NOMO-1 (cell line): Measurements from ENCODE around the gene DPP10.

ENCODE experiments used
- DNase-seq, 2 experiments: peaks; one replicate each; lab custom pipeline; 2025; ENCODE audit not compliant: unreplicated experiment in 2 of 2; lab: John Stamatoyannopoulos, UW

The DPP10 gene

GRCh38 chr2:114580691-114581090 is 138.2 kb downstream of the DPP10 start:
- DNase-seq, result no peak

- no peak for DNase-seq
Measured at GRCh38 chr2:114598329-114598728, 155.9 kb downstream of the DPP10 start.

- no peak for DNase-seq
Measured at GRCh38 chr2:114609203-114609602, 166.8 kb downstream of the DPP10 start.

GRCh38 chr2:114609801-114610200 is 167.4 kb downstream of the DPP10 start:
- no peak for DNase-seq

- DNase-seq, result no peak
Measured at GRCh38 chr2:114610677-114611076, 168.2 kb downstream of the DPP10 start.

GRCh38 chr2:114614592-114614991 is 172.2 kb downstream of the DPP10 start:
- no peak for DNase-seq

GRCh38 chr2:114628481-114628880 is 186.0 kb downstream of the DPP10 start:
- DNase-seq, result no peak

- no peak for DNase-seq
Measured at GRCh38 chr2:114631146-114631545, 188.7 kb downstream of the DPP10 start.

- no peak for DNase-seq
Measured at GRCh38 chr2:114642166-114642770, 199.8 kb downstream of the DPP10 start.

GRCh38 chr2:114642988-114643553 is 200.6 kb downstream of the DPP10 start:
- DNase-seq, result no peak

GRCh38 chr2:114651933-114652332 is 209.5 kb downstream of the DPP10 start:
- DNase-seq, result peak; percentile 28 to 42

- no peak for DNase-seq
Measured at GRCh38 chr2:114659880-114660279, 217.4 kb downstream of the DPP10 start.

- no peak for DNase-seq
Measured at GRCh38 chr2:114661971-114662939, 219.8 kb downstream of the DPP10 start.

GRCh38 chr2:114668415-114668814 is 226.0 kb downstream of the DPP10 start:
- no peak for DNase-seq

GRCh38 chr2:114683251-114683650 is 240.8 kb downstream of the DPP10 start:
- DNase-seq, result no peak

- DNase-seq, result no peak
Measured at GRCh38 chr2:114684403-114684802, 242.0 kb downstream of the DPP10 start.

- DNase-seq, result no peak
Measured at GRCh38 chr2:114685102-114685501, 242.7 kb downstream of the DPP10 start.

- no peak for DNase-seq
Measured at GRCh38 chr2:114688241-114688640, 245.8 kb downstream of the DPP10 start.

- DNase-seq, result no peak
Measured at GRCh38 chr2:114698520-114698919, 256.1 kb downstream of the DPP10 start.

- no peak for DNase-seq
Measured at GRCh38 chr2:114699423-114699944, 257.0 kb downstream of the DPP10 start.

GRCh38 chr2:114700440-114700839 is 258.0 kb downstream of the DPP10 start:
- DNase-seq, result no peak
